ENCODE data around the gene IQCH. TPM values are rescaled to one million over a fixed set of nuclear protein-coding genes. Genes with fewer than 3 reads are reported as not detected.
A peak's percentile ranks its signal among the peaks of the same experiment; 100 is the strongest.

IQCH gene
- total and polyA plus RNA-seq, 12 donors, result 0.29 to 2.6 (median 1.2) TPM

DNA sequence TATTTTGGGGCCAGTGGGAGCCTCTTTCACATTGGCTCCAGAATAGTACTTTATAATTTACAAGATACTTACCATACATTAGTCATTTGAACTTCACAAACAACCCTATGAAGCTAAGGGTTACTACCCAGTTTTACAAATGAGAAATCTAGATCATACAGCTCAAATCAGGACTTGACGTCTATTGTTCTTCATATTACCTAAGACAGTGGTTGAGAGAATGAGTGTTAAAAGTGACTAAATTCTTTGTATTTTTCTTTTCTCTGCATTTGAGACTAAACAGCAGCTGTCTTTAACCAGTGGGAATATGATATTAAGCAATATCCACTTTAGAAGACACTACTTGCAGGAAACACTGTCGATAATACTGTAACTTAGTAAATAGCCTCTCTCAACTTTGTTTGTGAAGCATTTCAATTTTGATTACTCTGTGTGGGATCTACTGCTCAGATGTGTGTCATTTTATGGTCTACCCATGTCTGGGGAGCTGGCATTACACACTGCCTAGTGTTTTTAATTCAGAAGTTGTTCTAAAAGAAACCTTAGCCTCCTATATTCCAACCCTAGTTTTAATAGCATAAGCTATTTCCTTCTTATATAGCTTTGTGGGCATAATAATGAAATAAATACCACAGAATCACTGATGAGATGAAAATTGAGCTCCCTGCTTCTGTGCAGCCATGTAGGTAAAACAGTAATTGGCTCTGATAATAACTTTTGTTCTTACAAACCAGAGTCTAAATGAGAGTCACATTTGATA is 45.9 kb downstream of the IQCH start:
- WGBS, 2 donors, result 81 to 85% methylated on average over 2 of the region's 2 CpGs
- no peak overlapping the region for H3K4me3 ChIP-seq
- ATAC-seq (no peak), DNase-seq (no peak)
- no peaks in the 10 kb centered on the region for H3K36me3 ChIP-seq
- H3K27ac ChIP-seq, result no peak overlapping the region
- H3K9me3 ChIP-seq, result no peaks in the 10 kb centered on the region
- no peaks in the 10 kb centered on the region for H3K4me1 ChIP-seq
- TF ChIP-seq, protein P1, sequence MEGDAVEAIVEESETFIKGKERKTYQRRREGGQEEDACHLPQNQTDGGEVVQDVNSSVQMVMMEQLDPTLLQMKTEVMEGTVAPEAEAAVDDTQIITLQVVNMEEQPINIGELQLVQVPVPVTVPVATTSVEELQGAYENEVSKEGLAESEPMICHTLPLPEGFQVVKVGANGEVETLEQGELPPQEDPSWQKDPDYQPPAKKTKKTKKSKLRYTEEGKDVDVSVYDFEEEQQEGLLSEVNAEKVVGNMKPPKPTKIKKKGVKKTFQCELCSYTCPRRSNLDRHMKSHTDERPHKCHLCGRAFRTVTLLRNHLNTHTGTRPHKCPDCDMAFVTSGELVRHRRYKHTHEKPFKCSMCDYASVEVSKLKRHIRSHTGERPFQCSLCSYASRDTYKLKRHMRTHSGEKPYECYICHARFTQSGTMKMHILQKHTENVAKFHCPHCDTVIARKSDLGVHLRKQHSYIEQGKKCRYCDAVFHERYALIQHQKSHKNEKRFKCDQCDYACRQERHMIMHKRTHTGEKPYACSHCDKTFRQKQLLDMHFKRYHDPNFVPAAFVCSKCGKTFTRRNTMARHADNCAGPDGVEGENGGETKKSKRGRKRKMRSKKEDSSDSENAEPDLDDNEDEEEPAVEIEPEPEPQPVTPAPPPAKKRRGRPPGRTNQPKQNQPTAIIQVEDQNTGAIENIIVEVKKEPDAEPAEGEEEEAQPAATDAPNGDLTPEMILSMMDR (IDR thresholded peaks at IDR 0.05), result no peak
- intact Hi-C loops (cut with DNase I), result loop anchor here in 3 of 10 donors (2.0 to 10.0 kb wide), 3 partner anchors 256 to 354 kb away; no protein-coding TSS in a partner anchor
- no peaks in the 10 kb centered on the region for H3K27me3 ChIP-seq

DNA sequence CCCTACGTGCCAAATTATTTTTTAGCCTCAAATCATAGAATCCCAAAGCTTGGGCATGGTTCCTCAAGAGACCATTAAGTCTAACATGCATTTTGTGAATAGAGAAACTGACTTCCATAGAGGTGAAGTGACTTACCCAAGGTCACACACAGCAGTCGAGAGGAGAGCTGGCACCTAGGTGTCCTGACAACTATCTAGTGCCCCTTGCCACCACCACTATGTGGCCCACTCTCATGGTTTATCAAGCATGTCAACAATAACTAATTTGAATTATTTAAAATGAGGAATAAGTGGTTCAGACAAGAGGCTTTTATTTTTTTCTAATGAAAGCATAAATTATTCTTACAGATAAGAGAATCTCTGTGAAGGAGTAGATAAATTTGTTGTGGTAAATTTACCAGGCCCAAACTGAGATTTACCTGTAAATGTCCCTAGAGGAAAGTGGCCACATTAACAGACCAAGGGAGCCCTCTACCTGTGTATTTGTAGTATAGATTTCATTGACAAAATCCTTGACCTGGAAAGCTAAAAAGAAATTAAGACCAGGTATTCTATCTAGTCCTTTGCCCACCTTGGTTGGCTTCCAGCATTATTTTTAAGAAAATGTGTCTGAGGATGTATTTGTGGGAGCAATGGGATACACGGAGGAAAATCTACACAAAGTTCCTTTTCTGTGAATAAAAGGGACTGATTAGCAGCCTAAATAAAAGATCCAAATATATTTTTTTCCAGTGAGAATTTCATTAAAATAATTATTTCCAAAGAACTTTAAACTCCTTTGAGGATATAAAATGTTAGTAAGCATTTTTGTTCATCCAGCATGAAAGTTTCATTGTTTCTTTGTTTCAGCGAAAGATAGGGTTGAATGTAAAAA is 49.1 kb downstream of the IQCH start:
- peak in 1 of 2 donors; percentile 6 for DNase-seq
- Histone ChIP-seq H3K36me3 (no peaks in the 10 kb centered on the region), H3K4me3 (no peak overlapping the region), H3K27me3 (no peaks in the 10 kb centered on the region), H3K4me1 (no peaks in the 10 kb centered on the region), H3K27ac (no peak overlapping the region), H3K9me3 (no peaks in the 10 kb centered on the region)
- intact Hi-C loops (cut with DNase I), result loop anchor here in 8 of 10 donors (1.0 to 10.0 kb wide), 6 partner anchors 259 to 357 kb away; no protein-coding TSS in a partner anchor
- WGBS, 2 donors, result 66 to 68% methylated on average over 4 of the region's 4 CpGs
- TF ChIP-seq, protein P1 (IDR thresholded peaks at IDR 0.05), result peak; percentile 17 to 75 (median 57)
- ATAC-seq, result peak in 2 of 8 donors; percentile 58 to 65

DNA sequence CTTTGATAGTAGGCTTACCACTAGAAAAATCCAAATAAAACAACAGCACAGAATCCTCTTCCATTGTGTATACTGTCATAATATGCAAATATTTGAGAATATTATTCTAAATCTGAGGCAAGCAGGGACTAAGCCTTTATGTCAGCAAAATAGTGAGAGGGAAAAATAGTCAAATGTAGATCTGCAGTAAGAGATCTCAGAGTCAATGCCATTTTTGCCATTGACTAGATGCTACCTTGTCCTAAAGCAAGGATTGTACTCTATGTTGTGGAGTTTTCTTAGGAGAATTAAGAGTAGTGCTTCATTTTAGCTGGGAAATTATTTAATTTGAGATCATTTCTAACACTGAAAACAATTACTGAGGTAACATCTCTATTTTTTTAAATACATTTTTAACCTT is 50.2 kb downstream of the IQCH start:
- no peak overlapping the region for H3K27ac ChIP-seq
- H3K27me3 ChIP-seq, result no peaks in the 10 kb centered on the region
- no peak for DNase-seq
- intact Hi-C loops (cut with DNase I), result loop anchor here in 6 of 10 donors (1.0 to 10.0 kb wide), 4 partner anchors 260 to 358 kb away; no protein-coding TSS in a partner anchor
- TF ChIP-seq, protein P1 (IDR thresholded peaks at IDR 0.05), result no peak
- no peak overlapping the region for H3K4me3 ChIP-seq
- H3K4me1 ChIP-seq, result no peaks in the 10 kb centered on the region
- ATAC-seq, result no peak
- H3K36me3 ChIP-seq, result no peaks in the 10 kb centered on the region
- no peaks in the 10 kb centered on the region for H3K9me3 ChIP-seq

DNA sequence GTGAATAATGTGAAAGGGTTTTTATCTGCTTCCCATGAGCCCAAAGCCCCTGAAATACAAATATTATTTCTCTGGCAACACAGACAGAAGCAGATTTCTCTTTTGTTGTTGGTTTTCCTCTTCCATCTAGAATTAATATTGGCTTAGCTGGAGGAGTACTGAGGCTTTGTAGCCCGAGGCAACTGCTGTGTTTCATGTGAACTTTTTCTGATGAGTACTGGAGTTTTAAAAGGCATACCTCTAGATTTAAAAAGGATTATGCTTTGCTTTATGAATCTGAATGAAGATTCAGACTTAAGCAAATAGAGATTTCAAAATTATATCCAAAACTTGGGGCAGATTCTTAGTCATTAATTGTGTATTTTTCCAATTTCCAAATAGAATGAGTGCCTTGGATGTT is 50.9 kb downstream of the IQCH start:
- intact Hi-C loops (cut with DNase I), result loop anchor here in 3 of 10 donors (2.0 to 10.0 kb wide), 3 partner anchors 261 to 359 kb away; no protein-coding TSS in a partner anchor
- H3K4me1 ChIP-seq, result no peaks in the 10 kb centered on the region
- no peaks in the 10 kb centered on the region for H3K36me3 ChIP-seq
- H3K27ac ChIP-seq, result no peak overlapping the region
- 37 to 76% methylated on average over 1 of the region's 1 CpG for WGBS, 2 donors
- H3K9me3 ChIP-seq, result no peaks in the 10 kb centered on the region
- ATAC-seq, result no peak
- H3K4me3 ChIP-seq, result no peak overlapping the region
- DNase-seq, result no peak
- TF ChIP-seq, protein P1 (IDR thresholded peaks at IDR 0.05), result no peak
- H3K27me3 ChIP-seq, result no peaks in the 10 kb centered on the region
